Subcutaneous abdominal adipose tissue (tissue), 5 donors: ENCODE results near the gene MYO3B.
"Not testable (repeated sequence)": the region's sequence is repeated elsewhere in the genome, so short reads cannot be mapped to it uniquely, and the experiment has no call there.

Experiments used
- H3K27ac ChIP-seq: one replicate; pipeline ENCODE4 v1.7.0; 2013; ENCODE audit warnings: low read depth, mild to moderate bottlenecking, inconsistent platforms, low read length, moderate library complexity
- H3K27me3 ChIP-seq, 5 donors: one replicate each; pipeline ENCODE4 v1.7.0; 2013; ENCODE audit warnings: low read length in 5 of 5, inconsistent platforms in 1 of 5; ENCODE audit not compliant: control insufficient read depth in 5 of 5, insufficient read depth in 4 of 5
- H3K36me3 ChIP-seq, 5 donors: one replicate each; pipeline ENCODE4 v1.7.0; 2013; ENCODE audit warnings: low read length in 5 of 5; ENCODE audit not compliant: control insufficient read depth in 5 of 5, insufficient read depth in 5 of 5
- H3K4me1 ChIP-seq, 5 donors: one replicate each; pipeline ENCODE4 v1.7.0; 2013; ENCODE audit warnings: low read length in 5 of 5, mild to moderate bottlenecking in 3 of 5, moderate library complexity in 1 of 5; ENCODE audit not compliant: control insufficient read depth in 5 of 5, insufficient read depth in 5 of 5
- H3K4me3 ChIP-seq, 5 donors: one replicate each; pipeline ENCODE4 v1.7.0; 2013; ENCODE audit warnings: low read length in 5 of 5, low read depth in 1 of 5
- H3K9ac ChIP-seq, 5 donors: one replicate each; pipeline ENCODE4 v1.7.0; 2013; ENCODE audit warnings: low read length in 5 of 5, mild to moderate bottlenecking in 4 of 5, moderate library complexity in 3 of 5
- H3K9me3 ChIP-seq, 5 donors: one replicate each; pipeline ENCODE4 v1.7.0; 2013; ENCODE audit warnings: low read length in 5 of 5; ENCODE audit not compliant: control insufficient read depth in 5 of 5
- donor health status: healthy.
- donor health status: healthy.
- donor health status: healthy.
- donor health status: healthy.
- donor health status: healthy.

The MYO3B gene

GRCh38 chr2:170465241-170465640 is 287.3 kb downstream of the MYO3B start:
- no peaks in the 10 kb centered on the region for H3K9me3 ChIP-seq
- no peaks in the 10 kb centered on the region for H3K27me3 ChIP-seq
- no peak overlapping the region for H3K27ac ChIP-seq
- no peak overlapping the region for H3K4me3 ChIP-seq
- peaks cover 0 to 4% (median 3%) of the 10 kb centered on the region in 5 donors for H3K4me1 ChIP-seq
- no peaks in the 10 kb centered on the region for H3K36me3 ChIP-seq
- no peak overlapping the region for H3K9ac ChIP-seq

DNA sequence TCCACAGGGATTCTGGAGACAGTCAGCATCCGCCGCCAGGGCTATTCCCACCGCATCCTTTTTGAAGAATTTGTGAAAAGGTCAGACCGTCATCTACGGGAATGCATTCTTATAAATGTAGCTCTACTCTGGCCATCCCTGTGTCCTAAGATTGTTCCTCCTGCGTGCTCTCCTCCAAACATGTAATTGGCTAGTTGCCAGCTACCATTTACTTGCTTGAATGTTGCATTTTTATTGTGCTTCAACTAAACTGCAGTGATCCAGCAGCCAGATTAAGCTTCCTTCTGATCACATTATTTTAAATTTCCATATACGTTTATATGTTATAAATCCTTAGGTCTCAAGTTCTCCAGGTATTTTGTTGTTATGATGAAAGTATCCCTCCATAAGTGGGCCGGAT is 288.7 kb downstream of the MYO3B start:
- Histone ChIP-seq H3K27ac (no peak overlapping the region), H3K4me3 (no peak overlapping the region), H3K4me1 (peaks cover 0 to 4% (median 3%) of the 10 kb centered on the region in 5 donors), H3K9me3 (peaks cover 0 to 3% (median 0%) of the 10 kb centered on the region in 5 donors), H3K36me3 (no peaks in the 10 kb centered on the region), H3K9ac (no peak overlapping the region), H3K27me3 (no peaks in the 10 kb centered on the region)

DNA sequence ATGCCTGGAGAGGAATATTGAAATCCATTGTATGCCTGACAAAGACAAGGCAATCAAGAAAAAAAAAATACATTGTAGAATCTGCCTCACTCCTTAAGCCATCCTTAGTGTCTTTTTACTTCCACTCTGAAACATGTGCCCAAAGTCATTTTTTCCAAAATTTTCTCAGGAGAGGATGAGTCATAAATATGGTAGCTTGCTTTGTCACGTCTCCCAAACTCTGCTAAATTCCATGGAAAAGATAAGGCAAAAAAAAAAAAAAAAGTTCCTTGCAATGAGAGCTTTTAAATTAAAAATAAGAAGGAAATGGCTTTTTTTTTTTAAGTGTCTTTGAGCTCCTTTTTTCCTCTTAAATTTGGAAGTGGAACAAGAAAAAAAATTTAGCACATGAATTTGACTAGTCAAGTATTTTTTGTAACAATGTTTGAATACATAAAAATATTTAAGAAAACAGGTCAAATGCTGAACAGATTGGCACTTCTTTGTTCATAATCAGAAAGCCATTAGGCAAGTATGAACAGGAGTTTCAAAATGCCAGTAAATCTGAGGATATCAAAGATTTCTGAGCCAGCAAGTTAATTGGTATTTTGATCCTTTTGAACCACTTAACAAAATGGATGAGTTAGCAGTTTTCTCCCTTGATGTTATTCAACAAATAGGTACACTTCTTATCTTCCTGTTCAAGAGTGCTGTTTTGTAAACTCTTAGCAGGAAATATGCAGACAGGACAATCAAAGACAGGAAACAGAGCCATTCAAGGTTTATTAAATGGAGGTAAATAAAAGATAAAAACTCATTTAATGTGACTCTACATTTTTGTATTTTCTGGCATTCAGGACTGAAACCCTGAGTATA is 289.8 kb downstream of the MYO3B start:
- H3K9ac ChIP-seq, result no peak overlapping the region
- no peaks in the 10 kb centered on the region for H3K27me3 ChIP-seq
- H3K9me3 ChIP-seq, result peaks cover 0 to 3% (median 0%) of the 10 kb centered on the region in 5 donors
- no peak overlapping the region for H3K4me3 ChIP-seq
- no peaks in the 10 kb centered on the region for H3K36me3 ChIP-seq
- H3K27ac ChIP-seq, result no peak overlapping the region
- peaks cover 0 to 4% (median 3%) of the 10 kb centered on the region in 5 donors for H3K4me1 ChIP-seq

DNA sequence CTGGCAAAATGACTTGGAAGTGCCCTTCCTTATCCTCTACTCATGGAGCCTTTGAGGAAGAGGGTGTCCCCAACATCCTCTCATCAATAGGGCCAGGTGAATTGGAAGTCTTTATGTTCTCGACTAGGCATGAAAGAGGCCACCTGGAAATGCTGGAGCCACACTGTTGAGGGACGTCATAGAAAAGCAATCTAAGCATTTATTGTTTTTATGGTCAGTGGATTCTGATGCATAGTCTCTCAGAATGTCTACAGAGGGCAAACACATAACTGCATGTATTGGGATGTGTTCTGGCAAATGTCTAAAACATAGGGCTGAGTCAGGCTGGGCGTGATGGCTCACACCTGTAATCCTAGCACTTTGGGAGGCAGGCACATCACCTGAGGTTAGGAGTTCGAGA is 290.6 kb downstream of the MYO3B start:
- H3K4me1 ChIP-seq, result peaks cover 0 to 4% (median 3%) of the 10 kb centered on the region in 5 donors
- H3K9ac ChIP-seq, result no peak overlapping the region
- H3K36me3 ChIP-seq, result no peaks in the 10 kb centered on the region
- H3K27me3 ChIP-seq, result no peaks in the 10 kb centered on the region
- no peak overlapping the region for H3K4me3 ChIP-seq
- H3K9me3 ChIP-seq, result peaks cover 0 to 3% (median 0%) of the 10 kb centered on the region in 5 donors
- no peak overlapping the region for H3K27ac ChIP-seq

DNA sequence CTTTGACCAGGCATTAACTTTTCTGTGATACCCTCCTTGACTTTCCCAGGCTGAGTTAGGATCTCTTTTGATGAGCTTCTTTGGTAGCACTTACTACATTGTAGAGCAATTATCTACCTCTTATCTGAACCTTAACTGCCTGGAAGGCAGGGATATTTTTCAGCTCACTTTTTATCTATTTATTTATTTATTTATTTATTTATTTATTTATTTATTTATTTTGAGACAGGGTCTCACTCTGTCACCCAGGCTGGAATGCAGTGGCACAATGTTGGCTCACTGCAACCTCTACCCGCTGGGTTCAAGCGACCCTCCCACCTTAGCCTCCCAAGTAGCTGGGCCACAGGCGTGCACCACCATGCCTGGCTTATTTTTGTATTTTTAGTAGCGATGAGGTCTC is 294.6 kb downstream of the MYO3B start:
- not testable (repeated sequence) for H3K4me1 ChIP-seq, H3K27me3 ChIP-seq

DNA sequence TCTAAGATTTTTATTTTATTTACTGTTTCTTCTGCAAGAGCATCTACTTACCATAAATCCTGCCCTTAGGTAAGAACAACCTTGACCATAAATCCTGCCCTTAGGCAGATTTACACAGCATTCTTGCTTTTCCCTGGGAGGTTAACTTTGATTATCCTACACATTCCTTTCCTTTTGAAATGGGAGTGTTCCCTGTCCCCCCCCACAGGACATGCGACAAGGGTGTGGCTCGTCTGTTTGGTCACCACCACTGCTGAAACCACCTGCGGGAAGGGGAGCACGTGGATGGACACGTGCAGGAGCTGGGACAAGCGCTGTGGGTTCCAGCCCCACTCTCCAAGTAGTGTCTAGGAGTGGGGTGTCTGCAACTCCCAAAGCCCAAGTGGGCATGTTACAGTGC is 297.9 kb downstream of the MYO3B start:
- H3K9me3 ChIP-seq, result no peaks in the 10 kb centered on the region
- H3K36me3 ChIP-seq, result no peaks in the 10 kb centered on the region
- H3K9ac ChIP-seq, result no peak overlapping the region
- no peak overlapping the region for H3K27ac ChIP-seq
- no peak overlapping the region for H3K4me3 ChIP-seq
- no peaks in the 10 kb centered on the region for H3K4me1 ChIP-seq
- no peaks in the 10 kb centered on the region for H3K27me3 ChIP-seq

More for the DNA sequence above, 294.6 kb downstream of the MYO3B start:
- H3K9ac ChIP-seq, H3K4me3 ChIP-seq, H3K27ac ChIP-seq, H3K36me3 ChIP-seq, H3K9me3 ChIP-seq: not testable (repeated sequence)

GRCh38 chr2:170477630-170478029 is 299.7 kb downstream of the MYO3B start:
- no peak overlapping the region for H3K27ac ChIP-seq

DNA sequence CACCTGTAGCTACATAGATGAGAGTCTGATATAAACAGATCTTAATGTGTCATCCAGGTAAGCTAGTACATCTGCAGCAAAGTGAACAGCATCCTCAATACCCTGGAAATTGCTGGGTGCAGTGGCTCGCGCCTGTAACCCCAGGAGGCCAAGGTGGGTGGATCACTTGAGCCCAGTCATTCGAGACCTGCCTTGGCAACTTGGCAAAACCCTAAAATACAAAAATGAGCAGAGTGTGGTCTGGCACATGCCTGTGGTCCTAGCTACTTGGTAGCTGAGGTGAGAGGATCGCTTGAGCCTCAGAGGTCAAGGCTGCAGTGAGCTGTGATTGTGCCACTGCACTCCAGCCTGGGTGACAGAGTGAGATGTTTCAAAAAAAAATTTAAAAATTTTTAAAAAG is 303.3 kb downstream of the MYO3B start:
- Histone ChIP-seq H3K4me1 (no peaks in the 10 kb centered on the region), H3K9me3 (no peaks in the 10 kb centered on the region), H3K4me3 (no peak overlapping the region), H3K9ac (no peak overlapping the region), H3K36me3 (no peaks in the 10 kb centered on the region), H3K27me3 (no peaks in the 10 kb centered on the region), H3K27ac (no peak overlapping the region)

More at GRCh38 chr2:170477630-170478029, 299.7 kb downstream of the MYO3B start:
- H3K9ac ChIP-seq, result no peak overlapping the region
- no peaks in the 10 kb centered on the region for H3K9me3 ChIP-seq
- H3K4me1 ChIP-seq, result no peaks in the 10 kb centered on the region
- H3K4me3 ChIP-seq, result no peak overlapping the region
- H3K27me3 ChIP-seq, result no peaks in the 10 kb centered on the region
- no peaks in the 10 kb centered on the region for H3K36me3 ChIP-seq

GRCh38 chr2:170484552-170484951 is 306.6 kb downstream of the MYO3B start:
- Histone ChIP-seq H3K27ac (no peak overlapping the region), H3K4me1 (no peaks in the 10 kb centered on the region), H3K4me3 (no peak overlapping the region), H3K9me3 (no peaks in the 10 kb centered on the region), H3K27me3 (no peaks in the 10 kb centered on the region), H3K36me3 (no peaks in the 10 kb centered on the region), H3K9ac (no peak overlapping the region)

- Histone ChIP-seq H3K27ac (no peak overlapping the region), H3K4me1 (no peaks in the 10 kb centered on the region), H3K9me3 (no peaks in the 10 kb centered on the region), H3K4me3 (no peak overlapping the region), H3K27me3 (no peaks in the 10 kb centered on the region), H3K36me3 (no peaks in the 10 kb centered on the region), H3K9ac (no peak overlapping the region)
These were observed 307.5 kb downstream of the MYO3B start for GRCh38 chr2:170485254-170486026.
